ENCODE data around the gene MYO18B. TPM values are rescaled to one million over a fixed set of nuclear protein-coding genes. Genes with fewer than 3 reads are reported as not detected.

Gene MYO18B
- total and polyA plus RNA-seq, 8 donors, result 0.05 to 0.47 (median 0.14) TPM

DNA sequence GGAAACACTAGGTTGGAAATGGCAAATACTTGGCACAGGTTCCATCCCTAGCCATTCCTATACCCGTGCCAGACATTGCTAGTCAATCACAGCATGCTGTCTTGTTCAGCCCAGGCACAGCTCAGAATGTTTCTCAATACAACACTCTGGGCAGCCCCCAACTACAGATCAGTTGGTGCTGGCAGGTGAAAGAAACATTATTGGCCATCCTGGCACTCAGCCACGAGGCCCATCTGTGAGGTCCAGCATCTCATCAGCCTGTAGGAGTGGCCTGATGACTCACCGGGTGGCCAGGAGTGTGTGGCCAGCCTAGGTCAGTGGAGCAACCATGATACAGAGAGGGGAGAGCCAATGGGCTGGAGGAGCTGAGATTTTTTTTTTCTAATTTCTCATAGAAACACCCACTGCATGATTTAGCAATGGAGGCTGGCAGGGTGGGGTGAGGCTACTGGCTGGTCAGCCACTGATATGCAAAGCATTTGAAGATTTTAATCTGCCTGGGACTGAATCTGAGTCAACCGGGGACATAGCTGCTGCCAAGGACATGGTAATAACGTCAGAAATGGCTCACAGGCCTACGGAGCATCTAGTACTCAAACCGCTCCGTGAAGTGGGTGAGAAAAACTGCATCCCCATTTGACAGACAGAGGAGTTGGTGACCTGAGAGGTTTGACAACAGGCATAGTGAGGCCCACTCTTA lies 5.4 kb downstream of the MYO18B start:
- intact Hi-C loops (cut with DNase I), result no loop called here
- FAIRE-seq (no peak), DNase-seq (no peak), ATAC-seq (peak in 3 of 4 donors; percentile 68 to 76 (median 74))
- TF ChIP-seq, protein P1, sequence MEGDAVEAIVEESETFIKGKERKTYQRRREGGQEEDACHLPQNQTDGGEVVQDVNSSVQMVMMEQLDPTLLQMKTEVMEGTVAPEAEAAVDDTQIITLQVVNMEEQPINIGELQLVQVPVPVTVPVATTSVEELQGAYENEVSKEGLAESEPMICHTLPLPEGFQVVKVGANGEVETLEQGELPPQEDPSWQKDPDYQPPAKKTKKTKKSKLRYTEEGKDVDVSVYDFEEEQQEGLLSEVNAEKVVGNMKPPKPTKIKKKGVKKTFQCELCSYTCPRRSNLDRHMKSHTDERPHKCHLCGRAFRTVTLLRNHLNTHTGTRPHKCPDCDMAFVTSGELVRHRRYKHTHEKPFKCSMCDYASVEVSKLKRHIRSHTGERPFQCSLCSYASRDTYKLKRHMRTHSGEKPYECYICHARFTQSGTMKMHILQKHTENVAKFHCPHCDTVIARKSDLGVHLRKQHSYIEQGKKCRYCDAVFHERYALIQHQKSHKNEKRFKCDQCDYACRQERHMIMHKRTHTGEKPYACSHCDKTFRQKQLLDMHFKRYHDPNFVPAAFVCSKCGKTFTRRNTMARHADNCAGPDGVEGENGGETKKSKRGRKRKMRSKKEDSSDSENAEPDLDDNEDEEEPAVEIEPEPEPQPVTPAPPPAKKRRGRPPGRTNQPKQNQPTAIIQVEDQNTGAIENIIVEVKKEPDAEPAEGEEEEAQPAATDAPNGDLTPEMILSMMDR (IDR thresholded peaks at IDR 0.05), result no peak
- peak overlapping the region in 1 of 4 donors; percentile 58 for H3K27ac ChIP-seq
- H3K4me3 ChIP-seq, result no peak overlapping the region
- 47 to 49% methylated on average over 8 of the region's 8 CpGs for WGBS, 2 donors
- no peaks in the 10 kb centered on the region for H3K9me3 ChIP-seq
- no peaks in the 10 kb centered on the region for H3K36me3 ChIP-seq
- H3K4me1 ChIP-seq, result no peaks in the 10 kb centered on the region
- no peaks in the 10 kb centered on the region for H3K27me3 ChIP-seq

DNA sequence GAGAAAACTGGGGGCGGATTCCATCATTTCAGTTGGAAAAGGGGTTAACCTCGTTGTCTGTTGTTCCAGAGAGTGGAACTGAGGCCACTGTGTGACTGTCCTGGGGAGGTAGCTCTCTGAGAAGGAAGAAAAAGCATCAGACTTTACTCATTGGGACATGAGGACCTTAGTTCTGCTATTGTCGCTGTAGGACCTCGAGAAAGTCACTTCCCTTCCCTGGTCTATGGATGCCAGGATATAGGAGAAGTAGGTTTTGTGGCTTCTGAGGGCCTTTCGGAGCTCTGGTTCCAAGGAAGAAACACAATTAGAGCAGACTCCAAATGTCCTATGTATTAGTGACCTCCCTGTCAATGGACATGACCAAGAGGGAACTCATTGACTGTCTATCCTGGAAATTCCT lies 6.2 kb downstream of the MYO18B start:
- FAIRE-seq (no peak), DNase-seq (no peak), ATAC-seq (no peak)
- H3K27ac ChIP-seq, result peak overlapping the region in 1 of 4 donors; percentile 58
- no peaks in the 10 kb centered on the region for H3K4me1 ChIP-seq
- H3K36me3 ChIP-seq, result no peaks in the 10 kb centered on the region
- no peaks in the 10 kb centered on the region for H3K27me3 ChIP-seq
- no peak overlapping the region for H3K4me3 ChIP-seq
- WGBS, 2 donors, result 69 to 71% methylated on average over 5 of the region's 5 CpGs
- no peaks in the 10 kb centered on the region for H3K9me3 ChIP-seq
- TF ChIP-seq, protein P1 (IDR thresholded peaks at IDR 0.05), result no peak
- intact Hi-C loops (cut with DNase I), result no loop called here

DNA sequence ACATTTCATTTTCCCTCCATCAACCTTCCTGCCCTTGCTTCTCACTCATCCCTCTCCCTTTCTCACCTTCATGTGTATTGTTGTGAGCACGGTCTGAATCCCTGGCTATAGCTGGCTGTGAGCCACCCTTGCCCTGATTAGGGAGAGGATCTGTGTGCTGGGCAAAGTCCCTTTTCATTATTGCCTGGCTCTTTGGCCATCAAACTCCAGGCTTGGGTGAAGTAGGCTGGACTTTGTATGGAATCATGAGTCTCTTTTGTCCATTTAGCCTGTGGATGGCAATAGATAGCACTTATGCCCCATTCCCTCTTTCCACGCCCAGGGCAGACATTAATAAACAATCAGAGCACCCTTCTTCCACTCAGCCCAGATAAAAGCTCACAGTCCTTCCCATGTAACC lies 6.7 kb downstream of the MYO18B start:
- no peak overlapping the region for H3K4me3 ChIP-seq
- ATAC-seq, result no peak
- H3K27me3 ChIP-seq, result no peaks in the 10 kb centered on the region
- WGBS, 2 donors, result 29 to 51% methylated on average over 2 of the region's 2 CpGs
- no peaks in the 10 kb centered on the region for H3K4me1 ChIP-seq
- H3K27ac ChIP-seq, result no peak overlapping the region
- TF ChIP-seq, protein P1 (IDR thresholded peaks at IDR 0.05), result no peak
- no peak for FAIRE-seq
- intact Hi-C loops (cut with DNase I), result no loop called here
- H3K36me3 ChIP-seq, result no peaks in the 10 kb centered on the region
- no peak for DNase-seq
- H3K9me3 ChIP-seq, result no peaks in the 10 kb centered on the region

DNA sequence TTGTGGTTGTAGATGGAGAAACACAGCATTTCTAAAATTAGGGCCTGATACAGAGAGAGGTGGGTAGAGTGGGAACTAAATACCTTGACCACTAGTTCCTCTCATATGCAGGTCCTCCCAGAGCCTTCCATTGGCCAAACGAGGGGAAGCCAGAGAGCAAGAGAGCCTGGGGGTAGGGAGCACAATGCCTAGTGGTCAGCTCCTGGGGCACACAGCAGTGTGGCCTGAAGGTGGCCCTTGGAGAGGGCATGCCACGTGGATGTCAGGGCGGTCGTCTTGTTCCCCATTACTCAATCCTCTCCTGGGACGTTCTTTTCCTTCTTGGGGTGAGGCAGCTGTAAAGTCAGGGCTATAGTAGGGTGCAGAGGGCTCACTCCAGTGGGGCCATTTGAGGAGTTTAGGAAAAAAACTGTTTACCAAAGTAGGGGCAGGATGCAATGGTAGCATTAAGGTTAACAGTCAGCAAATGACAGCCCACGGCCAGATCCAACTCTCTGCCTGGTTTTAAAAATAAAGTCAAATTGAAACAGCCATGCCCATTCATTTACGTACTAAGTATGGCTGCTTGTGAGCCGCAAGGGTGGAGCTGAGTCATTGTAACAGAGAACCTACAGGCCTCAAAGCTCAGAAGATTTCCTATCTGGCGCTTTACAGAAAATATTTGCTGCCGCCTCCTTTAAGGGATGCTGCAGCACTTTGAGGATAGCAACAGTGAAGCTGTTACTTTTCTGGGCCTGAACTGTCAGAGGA lies 7.6 kb downstream of the MYO18B start:
- DNase-seq (no peak), FAIRE-seq (no peak), ATAC-seq (no peak)
- TF ChIP-seq, protein P1 (IDR thresholded peaks at IDR 0.05), result no peak
- no peaks in the 10 kb centered on the region for H3K4me1 ChIP-seq
- H3K4me3 ChIP-seq, result no peak overlapping the region
- no peak overlapping the region for H3K27ac ChIP-seq
- H3K9me3 ChIP-seq, result no peaks in the 10 kb centered on the region
- intact Hi-C loops (cut with DNase I), result no loop called here
- WGBS, 2 donors, result 62 to 76% methylated on average over 10 of the region's 10 CpGs
- no peaks in the 10 kb centered on the region for H3K36me3 ChIP-seq
- H3K27me3 ChIP-seq, result no peaks in the 10 kb centered on the region
